K562 (cell line): ENCODE measurements around the gene RIMKLB. TPM values are rescaled to one million over a fixed set of nuclear protein-coding genes. Genes with fewer than 3 reads are reported as not detected.

Experiments
- ATAC-seq: fragments of 200-7000 bp; cut with Tn5 transposase; 3 replicates; pipeline ENCODE4 v1.9.1; 2020; ENCODE audit warnings: moderate library complexity
- BruUV-seq: library from RNA; stranded (reverse); fragments of 400-500 nt; replicated peaks from 2 replicates; lab custom pipeline; 2021; lab: Mats Ljungman, UMichigan
- CTCF ChIA-PET: fragments of 300-600 bp; formaldehyde crosslinking; extraction: SDS; loops from one replicate; lab custom pipeline; 2021; ENCODE audit warnings: low intra/inter-chr PET ratio; lab: Yijun Ruan, JAX
- POLR2A ChIA-PET: fragments of 300-600, 350-650 bp; sonication (Branson Sonifier 250); formaldehyde crosslinking; extraction: SDS; loops from one replicate; lab custom pipeline; 2021; ENCODE audit warnings: antibody characterized with exemption, inconsistent platforms; lab: Yijun Ruan, JAX
- DNase-seq, 4 experiments: peaks; one replicate each; pipeline versions ENCODE4 v3.0.0 to v3.0.0-alpha.2; 2011 to 2018; ENCODE audit warnings: low spot score in 3 of 4, mixed read lengths in 3 of 4; ENCODE audit errors: extremely low read depth in 1 of 4
- FAIRE-seq: peaks from 2 replicates; lab custom pipeline; 2011; peaks lifted over from hg19 to GRCh38; lab: Jason Lieb, UNC
- H2AFZ ChIP-seq: 2 replicates; pipeline ENCODE4 v1.6.0; 2011; ENCODE audit warnings: low read depth, low read length, control low read depth, inconsistent platforms
- H3K27ac ChIP-seq: fragments of 200-600 bp; 3 replicates; pipeline ENCODE4 v1.8.0; 2011; ENCODE audit warnings: low read depth, mild to moderate bottlenecking, control low read depth, inconsistent platforms, low read length, moderate library complexity, mixed read lengths; ENCODE audit errors: extremely low read depth
- H3K27me3 ChIP-seq, 2 experiments: fragments of 300-600 bp in 1 of 2; 2 replicates in 1 of 2; 3 replicates in 1 of 2; pipeline versions ENCODE4 v1.6.0 to v1.8.0; 2011; ENCODE audit warnings: inconsistent platforms in 2 of 2, low read length in 2 of 2, mild to moderate bottlenecking in 1 of 2, mixed read lengths in 1 of 2, moderate library complexity in 1 of 2; ENCODE audit not compliant: control insufficient read depth in 2 of 2, insufficient read depth in 2 of 2
- H3K36me3 ChIP-seq: fragments of 300-600 bp; 3 replicates; pipeline ENCODE4 v1.8.0; 2011; ENCODE audit warnings: mild to moderate bottlenecking, low read length, inconsistent platforms; ENCODE audit not compliant: control insufficient read depth, insufficient read depth
- H3K4me1 ChIP-seq, 2 experiments: fragments of 200-600 bp in 1 of 2; replicated peaks in 1 of 2; 2 replicates in 1 of 2; 3 replicates in 1 of 2; pipeline versions ENCODE4 v1.5.1 to v1.8.0; 2011; ENCODE audit warnings: inconsistent platforms in 2 of 2, low read length in 2 of 2, mild to moderate bottlenecking in 1 of 2, mixed read lengths in 1 of 2, moderate library complexity in 1 of 2; ENCODE audit not compliant: control insufficient read depth in 2 of 2, insufficient read depth in 2 of 2
- H3K4me2 ChIP-seq: 2 replicates; pipeline ENCODE4 v1.6.1; 2011; ENCODE audit warnings: low read length, control low read depth, inconsistent platforms, mixed read lengths; ENCODE audit not compliant: insufficient read depth
- H3K4me3 ChIP-seq: fragments of 200-600 bp; sonication (generic), shearing (Covaris generic); 2 replicates; pipeline ENCODE4 v1.5.1; 2016; ENCODE audit warnings: control low read depth, inconsistent platforms
- H3K79me2 ChIP-seq: fragments of 200-600 bp; 3 replicates; pipeline ENCODE4 v1.8.0; 2011; ENCODE audit warnings: low read length, inconsistent platforms; ENCODE audit not compliant: control insufficient read depth, insufficient read depth
- H3K9ac ChIP-seq, 2 experiments: 2 replicates each; pipeline versions ENCODE4 v1.6.0 to v1.6.1; 2011; ENCODE audit warnings: low read depth in 2 of 2, low read length in 2 of 2, control low read depth in 1 of 2, inconsistent platforms in 1 of 2, mild to moderate bottlenecking in 1 of 2, mixed read lengths in 1 of 2; ENCODE audit not compliant: insufficient read depth in 1 of 2
- H3K9me1 ChIP-seq: one replicate; pipeline ENCODE4 v1.6.0; 2011; ENCODE audit warnings: inconsistent platforms, mild to moderate bottlenecking, low read length, moderate library complexity; ENCODE audit not compliant: control insufficient read depth, insufficient read depth
- H3K9me3 ChIP-seq: replicated peaks from 2 replicates; pipeline ENCODE4 v1.5.1; 2011; ENCODE audit warnings: low read depth, low read length, inconsistent platforms; ENCODE audit not compliant: control insufficient read depth, insufficient read depth
- H4K20me1 ChIP-seq: replicated peaks from 2 replicates; pipeline ENCODE4 v1.6.1; 2011; ENCODE audit warnings: low read length, inconsistent platforms, mixed read lengths; ENCODE audit not compliant: control insufficient read depth, insufficient read depth
- ATF1 ChIP-seq, 2 experiments: fragments of 450-650 bp in 1 of 2; IDR thresholded peaks; 2 replicates each; pipeline ENCODE4 v1.6.1; 2016; ENCODE audit warnings: missing compliant biosample characterization in 1 of 2, missing genetic modification characterization in 1 of 2
- BHLHE40 ChIP-seq: IDR thresholded peaks from 2 replicates; pipeline ENCODE4 v1.6.1; 2011; ENCODE audit warnings: low read length, improper control_type of control experiment
- EZH2 ChIP-seq: IDR thresholded peaks from 2 replicates; pipeline ENCODE4 v1.6.1; 2012; ENCODE audit warnings: low read depth, mild to moderate bottlenecking, inconsistent platforms, low read length, borderline replicate concordance
- FIP1L1 ChIP-seq: fragments of 200-400 bp; formaldehyde crosslinking; IDR thresholded peaks from 2 replicates; pipeline ENCODE4 v1.6.1; 2018; ENCODE audit warnings: mild to moderate bottlenecking, low read depth, low read length; ENCODE audit not compliant: poor library complexity, severe bottlenecking
- GATAD2B ChIP-seq: fragments of 450-650 bp; IDR thresholded peaks from 2 replicates; pipeline ENCODE4 v1.6.1; 2017; ENCODE audit warnings: mild to moderate bottlenecking, borderline replicate concordance
- HMGN3 ChIP-seq: IDR thresholded peaks from 2 replicates; pipeline ENCODE4 v1.6.1; 2011; ENCODE audit warnings: borderline replicate concordance, low read depth, mild to moderate bottlenecking, mixed read lengths, low read length; ENCODE audit not compliant: insufficient read length; ENCODE audit errors: extremely low read depth
- KDM5B ChIP-seq: fragments of 200-600 bp; sonication (generic); IDR thresholded peaks from 2 replicates; pipeline ENCODE4 v1.6.1; 2012; ENCODE audit warnings: low read depth, mild to moderate bottlenecking, moderate library complexity, low read length, control low read depth, inconsistent platforms; ENCODE audit not compliant: insufficient replicate concordance
- MED1 ChIP-seq: sonication (generic); formaldehyde crosslinking; IDR thresholded peaks from 2 replicates; pipeline ENCODE4 v1.8.1; 2023; ENCODE audit warnings: missing genetic modification reagents, borderline replicate concordance
- NRF1 ChIP-seq, 2 experiments: fragments of 450-650 bp; IDR thresholded peaks in 1 of 2; conservative IDR thresholded peaks in 1 of 2; 2 replicates each; pipeline ENCODE4 v1.6.1; 2014; ENCODE audit warnings: mild to moderate bottlenecking in 2 of 2
- OTX1 ChIP-seq: fragments of 450-650 bp; formaldehyde crosslinking; IDR thresholded peaks from 2 replicates; pipeline ENCODE4 v1.4.0; 2022; ENCODE audit warnings: mild to moderate bottlenecking
- POLR2G ChIP-seq: fragments of 200-400 bp; formaldehyde crosslinking; IDR thresholded peaks from 2 replicates; pipeline ENCODE4 v1.6.1; 2017; ENCODE audit warnings: low read depth, mild to moderate bottlenecking, antibody characterized with exemption, low read length, moderate library complexity
- RBBP5 ChIP-seq: fragments of 200-600 bp; sonication (generic); IDR thresholded peaks from 2 replicates; pipeline ENCODE4 v1.6.1; 2012; ENCODE audit warnings: borderline replicate concordance, mild to moderate bottlenecking, low read length, control low read depth, inconsistent platforms; ENCODE audit not compliant: insufficient read depth, poor library complexity, severe bottlenecking
- WGBS: fragments of 100-300 bp; shearing (Covaris generic); methylation state at CpG from one replicate; pipeline ENCODE4 v1.1.6; 2016; ENCODE audit warnings: low coverage, mixed read lengths; ENCODE audit not compliant: insufficient coverage; ENCODE audit errors: missing lambda C conversion rate; 5-methylcytosine and 5-hydroxymethylcytosine counted together
- in situ Hi-C: fragments of 300-500 bp; cut with MboI; formaldehyde crosslinking; loops from 4 replicates; pipeline ENCODE4 v1.15.0; 2018; ENCODE audit warnings: inconsistent platforms, mixed read lengths
- intact Hi-C: fragments of 100-400 bp; cut with micrococcal nuclease; formaldehyde crosslinking; loops from 2 replicates; pipeline ENCODE4 v1.14.2; 2022
- polyA plus RNA-seq, 8 experiments: library from polyadenylated mRNA; depleted of rRNA in 4 of 8; stranded (reverse) in 5 of 8; unstranded in 3 of 8; fragments of >200 nt; fragmentation: Nextera tagmentation in 2 of 8; fragmentation: Illumina TruSeq in 1 of 8; extraction: Ambion mirVana in 2 of 8; extraction: Trizol in 1 of 8; gene quantifications; 2 replicates each; pipeline versions ENCODE4 v1.2.1 to v1.2.3, GENCODE V29; 2011 to 2014; ENCODE audit warnings: inconsistent platforms in 1 of 8, missing spikeins in 1 of 8
- total RNA-seq, 7 experiments: library from RNA; depleted of rRNA in 6 of 7; stranded (reverse); fragments of >200 nt in 6 of 7; fragmentation: Illumina TruSeq in 2 of 7; extraction: Trizol in 2 of 7; gene quantifications; 2 replicates each; pipeline versions ENCODE4 v1.2.1 to v1.2.3, GENCODE V29; 2011 to 2021; ENCODE audit warnings: low replicate concordance in 1 of 7
- TF ChIP-seq, protein P1 (sequence below): sonication (generic); formaldehyde crosslinking; IDR thresholded peaks from 2 replicates; pipeline ENCODE4 v1.8.0; 2022; ENCODE audit warnings: mild to moderate bottlenecking, missing genetic modification reagents
- TF ChIP-seq, protein P2 (sequence below): sonication (generic); formaldehyde crosslinking; IDR thresholded peaks from 2 replicates; pipeline ENCODE4 v1.5.0; 2020; ENCODE audit warnings: missing genetic modification reagents

RIMKLB gene
- total and polyA plus RNA-seq, 9 of the 15 experiments (the other 6 are each of a cell fraction or from before 2014, with no cell fraction given) = 6.5 to 22.8 (median 17.2) TPM

DNA sequence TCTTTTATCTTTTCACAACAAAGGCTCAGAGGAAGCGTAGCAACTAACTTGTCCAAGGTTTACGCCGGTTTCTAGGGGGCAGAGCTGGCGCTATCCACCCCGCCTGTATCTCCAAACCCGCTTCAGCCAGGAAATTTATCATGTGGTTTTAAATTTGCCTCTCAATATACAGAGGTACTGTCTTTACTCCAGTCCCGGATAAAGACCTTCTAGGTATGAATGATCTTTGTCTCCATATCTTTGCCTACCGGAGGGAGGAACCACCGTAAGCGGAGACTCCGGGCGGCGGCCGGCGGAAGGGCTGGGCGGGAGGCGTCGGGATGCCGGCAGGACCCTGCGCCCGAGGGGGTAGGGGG is 693 bp upstream of the RIMKLB start (continued):
- TF ChIP-seq POLR2G (no peak), HMGN3 (peak; percentile 3)

DNA sequence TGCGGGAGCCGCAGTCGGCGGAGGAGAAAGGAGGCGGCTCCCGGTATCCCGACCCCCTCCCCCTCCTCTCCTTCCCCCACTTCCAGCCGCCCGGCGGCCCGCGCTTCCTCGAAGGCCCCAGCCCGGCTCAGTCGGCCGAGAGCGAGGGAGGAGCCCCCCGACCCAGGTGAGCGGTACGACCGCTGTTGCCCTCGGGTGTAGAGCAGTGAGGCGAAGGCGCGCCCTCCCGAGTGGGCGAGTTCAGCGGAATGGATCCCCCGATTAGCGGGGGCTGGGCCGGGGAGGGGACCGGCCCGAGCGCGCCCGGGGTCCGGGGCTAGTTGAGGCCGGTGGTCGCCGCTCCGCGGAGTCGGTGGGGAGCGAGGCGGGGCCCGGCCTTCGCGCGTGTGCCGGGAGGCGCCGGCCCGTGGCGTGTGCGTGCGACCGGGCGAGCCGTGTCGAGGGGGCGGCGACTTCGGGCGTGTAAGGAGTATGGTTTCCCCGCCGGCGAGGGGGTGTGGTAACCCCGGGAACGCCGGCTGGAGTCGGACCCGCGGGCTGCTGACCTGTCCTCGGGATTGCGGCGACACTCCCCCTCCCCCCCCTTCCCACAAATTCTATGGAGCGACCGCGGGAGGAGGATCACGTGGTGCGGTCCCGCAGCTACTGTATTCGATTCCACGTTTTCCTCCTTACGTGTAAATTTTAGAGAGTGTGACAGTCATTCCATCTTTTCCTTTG is 501 bp downstream of the RIMKLB start:
- Histone ChIP-seq H3K4me2 (peak overlapping the region; percentile 75), H3K27me3 (no peaks in the 10 kb centered on the region), H3K36me3 (peaks cover 13% of the 10 kb centered on the region; the same call in 2 of the 3 replicates), H3K4me3 (peak overlapping the region; percentile 87), H3K9ac (peak overlapping the region; percentile 87 to 90), H2AFZ (peak overlapping the region; percentile 83), H3K4me1 (peaks cover 8 to 10% of the 10 kb centered on the region in 2 experiments; a peak in 4 of 5 replicates), H3K9me1 (no peaks in the 10 kb centered on the region), H3K9me3 (no peaks in the 10 kb centered on the region), H4K20me1 (no peaks in the 10 kb centered on the region), H3K79me2 (peaks cover 50% of the 10 kb centered on the region), H3K27ac (peak overlapping the region; percentile 89)
- in situ Hi-C loops = loop anchor here (5.0 kb wide), 1 partner anchor 104 kb away; no protein-coding TSS in a partner anchor
- TSS peak; percentile 46 for BruUV-seq
- DNase-seq (peak; percentile 53 to 70 (median 55)), ATAC-seq (peak; percentile 72), FAIRE-seq (peak; percentile 37)
- ChIA-PET POLR2A (no interaction called here), CTCF (no interaction called here)
- intact Hi-C loops = no loop called here
- under 1% methylated on average over 23 of the region's 85 CpGs for WGBS
- TF ChIP-seq, protein P1, sequence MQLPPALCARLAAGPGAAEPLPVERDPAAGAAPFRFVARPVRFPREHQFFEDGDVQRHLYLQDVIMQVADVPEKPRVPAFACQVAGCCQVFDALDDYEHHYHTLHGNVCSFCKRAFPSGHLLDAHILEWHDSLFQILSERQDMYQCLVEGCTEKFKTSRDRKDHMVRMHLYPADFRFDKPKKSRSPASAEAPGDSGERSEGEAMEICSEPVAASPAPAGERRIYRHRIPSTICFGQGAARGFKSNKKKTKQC (CRISPR knock-in tag) = no peak
- TF ChIP-seq EZH2 (no peak), KDM5B (peak; percentile 19), MED1 (CRISPR knock-in tag) (0 out of 2 replicates have a peak, but pooled peaks have one; percentile 21), BHLHE40 (0 out of 2 replicates have a peak, but pooled peaks have one; percentile 39), OTX1 (CRISPR knock-in tag) (0 out of 2 replicates have a peak, but pooled peaks have one; percentile 11), FIP1L1 (peak; percentile 37), ATF1 (CRISPR knock-in tag; IDR thresholded peaks at IDR 0.05) (no peak), ATF1 (tag; IDR thresholded peaks at IDR 0.05) (0 out of 2 replicates have a peak, but pooled peaks have one; percentile 21), GATAD2B (peak; percentile 46; the same call in 1 of the 2 replicates), NRF1 (conservative IDR thresholded peaks at IDR 0.05 in 1 of 2, IDR thresholded peaks at IDR 0.05 in 1 of 2) (peak in 1 of 2 experiments; percentile 2; a peak in 1 of 4 replicates), RBBP5 (peak; percentile 70)
- TF ChIP-seq, protein P2, sequence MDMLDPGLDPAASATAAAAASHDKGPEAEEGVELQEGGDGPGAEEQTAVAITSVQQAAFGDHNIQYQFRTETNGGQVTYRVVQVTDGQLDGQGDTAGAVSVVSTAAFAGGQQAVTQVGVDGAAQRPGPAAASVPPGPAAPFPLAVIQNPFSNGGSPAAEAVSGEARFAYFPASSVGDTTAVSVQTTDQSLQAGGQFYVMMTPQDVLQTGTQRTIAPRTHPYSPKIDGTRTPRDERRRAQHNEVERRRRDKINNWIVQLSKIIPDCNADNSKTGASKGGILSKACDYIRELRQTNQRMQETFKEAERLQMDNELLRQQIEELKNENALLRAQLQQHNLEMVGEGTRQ (CRISPR knock-in tag) = peak; percentile 77
